Activated CD8-positive, alpha-beta memory T cell treated with anti-CD3 and anti-CD28 coated beads, Interleukin-2, amount 50 U/mL, for 4 hours (primary cell): ENCODE data around the gene C1orf185.
"Not testable (repeated sequence)": the region's sequence is repeated elsewhere in the genome, so short reads cannot be mapped to it uniquely, and the experiment has no call there.

ENCODE experiments used
- DNase-seq: peaks from one replicate; pipeline ENCODE4 v3.0.0-alpha.2; 2020

Gene C1orf185

GRCh38 chr1:51101976-51102375 lies at the start of gene C1orf185:
Gene C1orf185, plus strand, starts transcription at chr1:51102228. Its CDS starts 6 bp downstream, at chr1:51102234.
- DNase-seq = no peak

GRCh38 chr1:51058858-51059257 lies 43.2 kb upstream of the C1orf185 start:
- DNase-seq = no peak

- no peak for DNase-seq
These were observed 40.7 kb upstream of the C1orf185 start for GRCh38 chr1:51061231-51061918.

GRCh38 chr1:51063121-51063520 lies 38.9 kb upstream of the C1orf185 start:
- DNase-seq = no peak

GRCh38 chr1:51070011-51070410 lies 32.0 kb upstream of the C1orf185 start:
- no peak for DNase-seq

- no peak for DNase-seq
These were observed 31.4 kb upstream of the C1orf185 start for GRCh38 chr1:51070640-51071039.

- no peak for DNase-seq
These were observed 30.6 kb upstream of the C1orf185 start for GRCh38 chr1:51071291-51072042.

GRCh38 chr1:51072043-51072439 lies 30.0 kb upstream of the C1orf185 start:
- no peak for DNase-seq

GRCh38 chr1:51072651-51073050 lies 29.4 kb upstream of the C1orf185 start:
- no peak for DNase-seq

- DNase-seq = no peak
These were observed 28.6 kb upstream of the C1orf185 start for GRCh38 chr1:51073456-51073855.

GRCh38 chr1:51086496-51087271 lies 15.3 kb upstream of the C1orf185 start:
- no peak for DNase-seq

GRCh38 chr1:51088474-51088873 lies 13.6 kb upstream of the C1orf185 start:
- no peak for DNase-seq

GRCh38 chr1:51093581-51093980 lies 8.4 kb upstream of the C1orf185 start:
- no peak for DNase-seq

GRCh38 chr1:51097171-51097570 lies 4.9 kb upstream of the C1orf185 start:
- DNase-seq = no peak

GRCh38 chr1:51100264-51100880 lies 1.7 kb upstream of the C1orf185 start:
- no peak for DNase-seq

- DNase-seq = no peak
These were observed 12.1 kb downstream of the C1orf185 start for GRCh38 chr1:51114137-51114536.

- no peak for DNase-seq
These were observed 13.8 kb downstream of the C1orf185 start for GRCh38 chr1:51115714-51116404.

GRCh38 chr1:51119331-51119730 lies 17.3 kb downstream of the C1orf185 start:
- DNase-seq = no peak

- no peak for DNase-seq
These were observed 18.6 kb downstream of the C1orf185 start for GRCh38 chr1:51120629-51121028.

GRCh38 chr1:51127152-51127551 lies 25.1 kb downstream of the C1orf185 start:
- DNase-seq = not testable (repeated sequence)

- DNase-seq = no peak
These were observed 29.2 kb downstream of the C1orf185 start for GRCh38 chr1:51131185-51131584.

- DNase-seq = no peak
These were observed 31.0 kb downstream of the C1orf185 start for GRCh38 chr1:51133045-51133444.

- DNase-seq = not testable (repeated sequence)
These were observed 35.7 kb downstream of the C1orf185 start for GRCh38 chr1:51137696-51138095.
